Measurements from ENCODE around the gene STH. TPM values are rescaled to one million over a fixed set of nuclear protein-coding genes. Genes with fewer than 3 reads are reported as not detected.

Gene STH
- total and polyA plus RNA-seq, 9 of the 15 experiments (the other 6 are each of a cell fraction or from before 2014, with no cell fraction given): not detected

DNA sequence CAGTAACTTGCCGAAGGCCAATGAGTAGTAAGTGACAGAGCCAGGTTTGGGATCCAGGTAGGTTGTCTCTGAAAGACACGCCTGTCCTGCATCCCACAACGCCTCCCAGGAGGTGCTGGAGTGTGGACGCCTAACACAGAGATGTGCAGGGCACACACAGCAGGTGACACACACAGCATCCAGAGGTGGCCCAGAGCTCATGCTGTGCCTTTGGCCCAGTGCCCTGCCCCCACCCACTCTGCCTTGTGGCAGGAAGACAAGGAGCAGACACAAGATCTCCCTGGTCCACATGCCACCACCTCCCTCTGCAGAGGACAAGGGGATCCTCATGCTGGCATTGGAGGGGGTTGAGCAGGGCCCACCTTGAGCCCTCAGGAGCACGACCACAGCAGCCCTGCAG lies 14.7 kb upstream of the STH start (continued):
- TF ChIP-seq BRD9 (IDR thresholded peaks at IDR 0.05; ENCODE audit: low read depth, partially characterized antibody) (peak; percentile 98), ZFP36 (IDR thresholded peaks at IDR 0.05; ENCODE audit: low read depth, low read length, partially characterized antibody) (peak; percentile 47)

- peaks cover 0 to 19% of the 10 kb centered on the region in 2 experiments; a peak in 2 of 5 replicates for H3K4me1 ChIP-seq (replicated peaks in 1 of 2; ENCODE audit: control insufficient read depth in 2 of 2, insufficient read depth in 2 of 2, low read length in 2 of 2)
- DNase-seq (ENCODE audit: extremely low read depth in 1 of 4, low spot score in 3 of 4): no peak
- no peaks in the 10 kb centered on the region for H4K20me1 ChIP-seq (replicated peaks; ENCODE audit: control insufficient read depth, insufficient read depth, low read length)
- BruUV-seq (replicated peaks): no TSS peak
- in situ Hi-C loops (cut with MboI): loop anchor here (25.0 kb wide), 1 partner anchor 852 kb away; no protein-coding TSS in a partner anchor
- no peaks in the 10 kb centered on the region for H3K36me3 ChIP-seq (ENCODE audit: control insufficient read depth, insufficient read depth, low read length)
- H3K79me2 ChIP-seq (ENCODE audit: control insufficient read depth, insufficient read depth, low read length): no peaks in the 10 kb centered on the region
- intact Hi-C loops (cut with micrococcal nuclease): no loop called here
- whole genome bisulfite sequencing (ENCODE audit: insufficient coverage, low coverage, missing lambda C conversion rate): 54% methylated on average over 4 of the region's 4 CpGs
- no peak for FAIRE-seq
- H3K27me3 ChIP-seq (ENCODE audit: control insufficient read depth in 2 of 2, insufficient read depth in 2 of 2, low read length in 2 of 2): no peaks in the 10 kb centered on the region
- H3K9ac ChIP-seq (ENCODE audit: insufficient read depth in 1 of 2, low read depth in 2 of 2, low read length in 2 of 2): no peak overlapping the region
- no peak overlapping the region for H2AFZ ChIP-seq (ENCODE audit: low read depth, low read length)
- peak; percentile 50 for TF ChIP-seq ZNF316 (IDR thresholded peaks at IDR 0.05)
- TF ChIP-seq ZNF239 (CRISPR knock-in tag; IDR thresholded peaks at IDR 0.05): peak; percentile 99
- TF ChIP-seq NR4A1 (CRISPR knock-in tag; IDR thresholded peaks at IDR 0.05): no peak
- TF ChIP-seq NR4A1 (tag; IDR thresholded peaks at IDR 0.05): no peak
- TF ChIP-seq PCBP2 (IDR thresholded peaks at IDR 0.05; ENCODE audit: low read depth, low read length, poor library complexity, severe bottlenecking): no peak
- TF ChIP-seq RBM25 (IDR thresholded peaks at IDR 0.05; ENCODE audit: low read depth, low read length, severe bottlenecking): peak; percentile 86
- TF ChIP-seq MAFK (IDR thresholded peaks at IDR 0.05; ENCODE audit: low read length): peak; percentile 18; the same call in 1 of the 2 replicates
- TF ChIP-seq DNMT1 (IDR thresholded peaks at IDR 0.05): 0 out of 2 replicates have a peak, but pooled peaks have one; percentile 59
- 0 out of 2 replicates have a peak, but pooled peaks have one; percentile 18 for TF ChIP-seq MAFG (tag; conservative IDR thresholded peaks at IDR 0.05)
- no peak for TF ChIP-seq CREB1 (IDR thresholded peaks at IDR 0.05)
- TF ChIP-seq CREB1 (CRISPR knock-in tag; IDR thresholded peaks at IDR 0.05): no peak
- no peak for TF ChIP-seq THRAP3 (IDR thresholded peaks at IDR 0.05; ENCODE audit: borderline replicate concordance)
- no peak for TF ChIP-seq ARID3B (CRISPR knock-in tag; IDR thresholded peaks at IDR 0.05; ENCODE audit: borderline replicate concordance)
- TF ChIP-seq POLR2A (conservative IDR thresholded peaks at IDR 0.05): no peak
- TF ChIP-seq C11orf30 (IDR thresholded peaks at IDR 0.05; ENCODE audit: low read depth): peak; percentile 30; the same call in 1 of the 2 replicates
- no peak for ATAC-seq
- H3K4me2 ChIP-seq (ENCODE audit: insufficient read depth, low read length): no peak overlapping the region
- no peak overlapping the region for H3K4me3 ChIP-seq
- H3K9me3 ChIP-seq (replicated peaks; ENCODE audit: control insufficient read depth, insufficient read depth, low read depth, low read length): no peaks in the 10 kb centered on the region
- H3K27ac ChIP-seq (ENCODE audit: extremely low read depth, low read depth, low read length): no peak overlapping the region
- ChIA-PET CTCF (ENCODE audit: low intra/inter-chr PET ratio) (no interaction called here), POLR2A (no interaction called here)
- no peaks in the 10 kb centered on the region for H3K9me1 ChIP-seq (ENCODE audit: control insufficient read depth, insufficient read depth, low read length)
Observed at GRCh38 chr17:45985447-45985846, 13.6 kb upstream of the STH start.

Measured in K562 (cell line).